HG03097 (cell line): ENCODE data around the gene TPRX2.
"Not testable (repeated sequence)": the region's sequence is repeated elsewhere in the genome, so short reads cannot be mapped to it uniquely, and the experiment has no call there.

Experiments used
- ATAC-seq: cut with Tn5 transposase; IDR thresholded peaks from one replicate; pipeline ENCODE4 v1.9.1; 2021; ENCODE audit not compliant: unreplicated experiment, low FRiP score

Gene TPRX2

GRCh38 chr19:47860602-47861297 is 1.7 kb downstream of the TPRX2 start:
- ATAC-seq = no peak

- no peak for ATAC-seq
Measured at GRCh38 chr19:47861630-47862029, 2.6 kb downstream of the TPRX2 start.

- ATAC-seq = no peak
Measured at GRCh38 chr19:47863514-47863936, 4.5 kb downstream of the TPRX2 start.

GRCh38 chr19:47865166-47865565 is 6.1 kb downstream of the TPRX2 start:
- ATAC-seq = no peak

- no peak for ATAC-seq
Measured at GRCh38 chr19:47878906-47879305, 19.9 kb downstream of the TPRX2 start.

- not testable (repeated sequence) for ATAC-seq
Measured at GRCh38 chr19:47879385-47879784, 20.4 kb downstream of the TPRX2 start.

GRCh38 chr19:47881757-47882156 is 22.7 kb downstream of the TPRX2 start:
- no peak for ATAC-seq

- no peak for ATAC-seq
Measured at GRCh38 chr19:47882890-47883289, 23.9 kb downstream of the TPRX2 start.

- ATAC-seq = no peak
Measured at GRCh38 chr19:47885067-47885463, 26.0 kb downstream of the TPRX2 start.

GRCh38 chr19:47886010-47886559 is 27.1 kb downstream of the TPRX2 start, which contains the start of gene SULT2A1:
TSS of gene SULT2A1 (minus strand) at chr19:47886315. CDS start at chr19:47886257, 58 bp downstream.
- no peak for ATAC-seq

GRCh38 chr19:47890865-47891621 is 32.0 kb downstream of the TPRX2 start:
- ATAC-seq = no peak

- ATAC-seq = no peak
Measured at GRCh38 chr19:47891622-47891922, 32.5 kb downstream of the TPRX2 start.

GRCh38 chr19:47891923-47892666 is 33.1 kb downstream of the TPRX2 start:
- no peak for ATAC-seq

GRCh38 chr19:47895165-47895782 is 36.2 kb downstream of the TPRX2 start:
- no peak for ATAC-seq

GRCh38 chr19:47896019-47896418 is 37.0 kb downstream of the TPRX2 start:
- ATAC-seq = no peak

GRCh38 chr19:47896773-47897172 is 37.7 kb downstream of the TPRX2 start:
- no peak for ATAC-seq

GRCh38 chr19:47897861-47898260 is 38.8 kb downstream of the TPRX2 start:
- ATAC-seq = no peak

- no peak for ATAC-seq
Measured at GRCh38 chr19:47899335-47899734, 40.3 kb downstream of the TPRX2 start.

- no peak for ATAC-seq
Measured at GRCh38 chr19:47901370-47901769, 42.3 kb downstream of the TPRX2 start.

- ATAC-seq = not testable (repeated sequence)
Measured at GRCh38 chr19:47909350-47909749, 50.3 kb downstream of the TPRX2 start.

GRCh38 chr19:47910191-47910590 is 51.2 kb downstream of the TPRX2 start:
- not testable (repeated sequence) for ATAC-seq
